ENCODE data around the gene CHSY1. TPM values are rescaled to one million over a fixed set of nuclear protein-coding genes. Genes with fewer than 3 reads are reported as not detected.

Gene CHSY1
- total RNA-seq, 2 experiments from 2014 or later: 34.8 to 36.3 TPM

- Mint-ChIP-seq H3K9me3 (no peaks in the 10 kb centered on the region), H3K27me3 (no peaks in the 10 kb centered on the region), H3K4me3 (no peak overlapping the region), H3K36me3 (no peaks in the 10 kb centered on the region), H3K27ac (no peak overlapping the region), H3K4me1 (ENCODE audit: low read depth) (peaks cover 8% of the 10 kb centered on the region)
- no peak for DNase-seq
- POLR2A ChIA-PET: no interaction called here
- intact Hi-C loops (cut with micrococcal nuclease): no loop called here
- CTCF ChIA-PET: interaction anchor here (0.6 to 1.5 kb wide), 4 partner anchors 11 to 94 kb away, joined by 3 to 5 read pairs (median 3); no protein-coding TSS in a partner anchor
These were observed 97.8 kb downstream of the CHSY1 start for GRCh38 chr15:101153801-101154656.

GRCh38 chr15:101152914-101153313, 98.9 kb downstream of the CHSY1 start:
- no peaks in the 10 kb centered on the region for H3K9me3 Mint-ChIP-seq
- POLR2A ChIA-PET: interaction anchor here (0.6 kb wide), 1 partner anchor 10 kb away, joined by 3 read pairs; no protein-coding TSS in a partner anchor
- no peaks in the 10 kb centered on the region for H3K27me3 Mint-ChIP-seq

GRCh38 chr15:101151288-101151687, 100.6 kb downstream of the CHSY1 start:
- intact Hi-C loops (cut with micrococcal nuclease): no loop called here

More at GRCh38 chr15:101152914-101153313, 98.9 kb downstream of the CHSY1 start:
- Mint-ChIP-seq H3K4me1 (ENCODE audit: low read depth) (peaks cover 6% of the 10 kb centered on the region), H3K4me3 (no peak overlapping the region), H3K27ac (no peak overlapping the region), H3K36me3 (no peaks in the 10 kb centered on the region)
- intact Hi-C loops (cut with micrococcal nuclease): no loop called here
- CTCF ChIA-PET: interaction anchor here (0.7 to 1.5 kb wide), 4 partner anchors 10 to 95 kb away, joined by 3 to 5 read pairs (median 3); no protein-coding TSS in a partner anchor
- DNase-seq: no peak

GRCh38 chr15:101150723-101151040, 101.2 kb downstream of the CHSY1 start:
- H3K4me3 Mint-ChIP-seq: no peak overlapping the region
- no peak for DNase-seq
- ChIA-PET CTCF (no interaction called here), POLR2A (interaction anchor here (1.4 kb wide), 1 partner anchor 92 kb away, joined by 5 read pairs; no protein-coding TSS in a partner anchor)
- peaks cover 6% of the 10 kb centered on the region for H3K4me1 Mint-ChIP-seq (ENCODE audit: low read depth)
- no peak overlapping the region for H3K27ac Mint-ChIP-seq
- H3K9me3 Mint-ChIP-seq: no peaks in the 10 kb centered on the region
- intact Hi-C loops (cut with micrococcal nuclease): no loop called here
- no peaks in the 10 kb centered on the region for H3K36me3 Mint-ChIP-seq
- peaks cover 3% of the 10 kb centered on the region for H3K27me3 Mint-ChIP-seq

More at GRCh38 chr15:101151288-101151687, 100.6 kb downstream of the CHSY1 start:
- Mint-ChIP-seq H3K27me3 (peaks cover under 1% of the 10 kb centered on the region), H3K4me3 (no peak overlapping the region), H3K4me1 (ENCODE audit: low read depth) (peaks cover 6% of the 10 kb centered on the region), H3K9me3 (no peaks in the 10 kb centered on the region), H3K36me3 (no peaks in the 10 kb centered on the region), H3K27ac (no peak overlapping the region)
- no peak for DNase-seq
- ChIA-PET POLR2A (no interaction called here), CTCF (no interaction called here)

GRCh38 chr15:101149864-101150722, 101.8 kb downstream of the CHSY1 start:
- Mint-ChIP-seq H3K4me1 (ENCODE audit: low read depth) (peaks cover 6% of the 10 kb centered on the region), H3K27me3 (peaks cover 3% of the 10 kb centered on the region), H3K9me3 (no peaks in the 10 kb centered on the region), H3K4me3 (no peak overlapping the region), H3K27ac (no peak overlapping the region), H3K36me3 (no peaks in the 10 kb centered on the region)
- intact Hi-C loops (cut with micrococcal nuclease): no loop called here
- no peak for DNase-seq
- POLR2A ChIA-PET: interaction anchor here (1.4 kb wide), 1 partner anchor 93 kb away, joined by 5 read pairs; no protein-coding TSS in a partner anchor
- CTCF ChIA-PET: no interaction called here

- intact Hi-C loops (cut with micrococcal nuclease): no loop called here
- Mint-ChIP-seq H3K36me3 (no peaks in the 10 kb centered on the region), H3K27ac (no peak overlapping the region), H3K4me1 (ENCODE audit: low read depth) (peaks cover 6% of the 10 kb centered on the region), H3K27me3 (peaks cover 3% of the 10 kb centered on the region), H3K4me3 (no peak overlapping the region), H3K9me3 (no peaks in the 10 kb centered on the region)
- POLR2A ChIA-PET: interaction anchor here (1.4 kb wide), 1 partner anchor 94 kb away, joined by 5 read pairs; no protein-coding TSS in a partner anchor
- no peak for DNase-seq
- CTCF ChIA-PET: no interaction called here
These were observed 102.8 kb downstream of the CHSY1 start for GRCh38 chr15:101148881-101149664.

- DNase-seq: no peak
- no peaks in the 10 kb centered on the region for H3K36me3 Mint-ChIP-seq
- peaks cover 6% of the 10 kb centered on the region for H3K4me1 Mint-ChIP-seq (ENCODE audit: low read depth)
- no peak overlapping the region for H3K27ac Mint-ChIP-seq
- no peaks in the 10 kb centered on the region for H3K9me3 Mint-ChIP-seq
- CTCF ChIA-PET: no interaction called here
- no peak overlapping the region for H3K4me3 Mint-ChIP-seq
- H3K27me3 Mint-ChIP-seq: peaks cover 3% of the 10 kb centered on the region
- intact Hi-C loops (cut with micrococcal nuclease): no loop called here
- POLR2A ChIA-PET: no interaction called here
These were observed 103.5 kb downstream of the CHSY1 start for GRCh38 chr15:101148166-101148880.

- Mint-ChIP-seq H3K27me3 (peaks cover 3% of the 10 kb centered on the region), H3K27ac (no peak overlapping the region), H3K4me1 (ENCODE audit: low read depth) (peaks cover 6% of the 10 kb centered on the region), H3K36me3 (no peaks in the 10 kb centered on the region), H3K4me3 (no peak overlapping the region), H3K9me3 (no peaks in the 10 kb centered on the region)
- ChIA-PET CTCF (no interaction called here), POLR2A (no interaction called here)
- intact Hi-C loops (cut with micrococcal nuclease): no loop called here
- no peak for DNase-seq
These were observed 104.7 kb downstream of the CHSY1 start for GRCh38 chr15:101147181-101147580.

GRCh38 chr15:101146118-101146702, 105.6 kb downstream of the CHSY1 start:
- peaks cover 3% of the 10 kb centered on the region for H3K27me3 Mint-ChIP-seq
- intact Hi-C loops (cut with micrococcal nuclease): no loop called here
- no peak for DNase-seq
- ChIA-PET POLR2A (no interaction called here), CTCF (no interaction called here)
- no peak overlapping the region for H3K27ac Mint-ChIP-seq
- H3K9me3 Mint-ChIP-seq: no peaks in the 10 kb centered on the region
- H3K4me1 Mint-ChIP-seq (ENCODE audit: low read depth): peaks cover 3% of the 10 kb centered on the region
- no peak overlapping the region for H3K4me3 Mint-ChIP-seq
- H3K36me3 Mint-ChIP-seq: no peaks in the 10 kb centered on the region

GRCh38 chr15:101145362-101145761, 106.5 kb downstream of the CHSY1 start:
- POLR2A ChIA-PET: no interaction called here
- intact Hi-C loops (cut with micrococcal nuclease): no loop called here

GRCh38 chr15:101143321-101143720, 108.5 kb downstream of the CHSY1 start:
- no peak overlapping the region for H3K27ac Mint-ChIP-seq
- no peak for DNase-seq
- H3K27me3 Mint-ChIP-seq: peaks cover 3% of the 10 kb centered on the region
- POLR2A ChIA-PET: no interaction called here
- no peaks in the 10 kb centered on the region for H3K9me3 Mint-ChIP-seq
- CTCF ChIA-PET: interaction anchor here (0.9 to 1.0 kb wide), 2 partner anchors 10 to 114 kb away, joined by 3 read pairs; no protein-coding TSS in a partner anchor
- intact Hi-C loops (cut with micrococcal nuclease): no loop called here
- peaks cover 2% of the 10 kb centered on the region for H3K4me1 Mint-ChIP-seq (ENCODE audit: low read depth)
- no peaks in the 10 kb centered on the region for H3K36me3 Mint-ChIP-seq
- no peak overlapping the region for H3K4me3 Mint-ChIP-seq

More at GRCh38 chr15:101145362-101145761, 106.5 kb downstream of the CHSY1 start:
- CTCF ChIA-PET: no interaction called here
- Mint-ChIP-seq H3K27ac (no peak overlapping the region), H3K4me1 (ENCODE audit: low read depth) (peaks cover 2% of the 10 kb centered on the region), H3K36me3 (no peaks in the 10 kb centered on the region), H3K27me3 (peaks cover 3% of the 10 kb centered on the region), H3K4me3 (no peak overlapping the region), H3K9me3 (no peaks in the 10 kb centered on the region)
- DNase-seq: no peak

Measured in activated CD4-positive, alpha-beta memory T cell treated with anti-CD3 and anti-CD28 coated beads for 36 hours (primary cell).